ENCODE results near the gene RAP1GAP2. TPM values are rescaled to one million over a fixed set of nuclear protein-coding genes. Genes with fewer than 3 reads are reported as not detected.

Gene RAP1GAP2
- total and polyA plus RNA-seq, 7 experiments from 2014 or later = 0.54 to 95.6 (median 2.6) TPM

GRCh38 chr17:2929881-2930533, 133.8 kb downstream of the RAP1GAP2 start:
- POLR2A ChIA-PET = no interaction called here
- H3K4me1 ChIP-seq (ENCODE audit: control insufficient read depth in 2 of 2, insufficient read depth in 2 of 2, low read length in 2 of 2) = no peaks in the 10 kb centered on the region
- no peak overlapping the region for H3K4me3 Mint-ChIP-seq
- peaks cover 0 to 33% (median 13%) of the 10 kb centered on the region in 5 donors for H3K36me3 Mint-ChIP-seq
- no peak overlapping the region for H3K4me3 ChIP-seq (ENCODE audit: low read length)
- no peaks in the 10 kb centered on the region for H3K27me3 Mint-ChIP-seq
- no peak overlapping the region for H3K27ac ChIP-seq (ENCODE audit: low read depth, low read length)
- H3K9me3 ChIP-seq (ENCODE audit: control insufficient read depth in 2 of 3, low read length in 3 of 3) = no peaks in the 10 kb centered on the region
- no peak overlapping the region for H3K27ac Mint-ChIP-seq
- no peaks in the 10 kb centered on the region for H3K9me3 Mint-ChIP-seq
- intact Hi-C loops (cut with micrococcal nuclease) = loop anchor here (1.0 to 5.0 kb wide), 4 partner anchors 72 to 144 kb away; no protein-coding TSS in a partner anchor
- ATAC-seq = peak; percentile 48
- peaks cover 6 to 25% (median 18%) of the 10 kb centered on the region in 7 donors for H3K4me1 Mint-ChIP-seq
- H3K36me3 ChIP-seq (ENCODE audit: control insufficient read depth in 2 of 3, insufficient read depth in 3 of 3, low read length in 3 of 3) = peaks cover 0 to 8% (median 0%) of the 10 kb centered on the region in 3 experiments
- CTCF ChIA-PET = interaction anchor here (0.9 to 2.3 kb wide), 3 partner anchors 78 to 144 kb away, joined by 3 to 11 read pairs (median 5); no protein-coding TSS in a partner anchor
- peak in 2 of 9 donors; percentile 3 to 12 for DNase-seq
- H3K27me3 ChIP-seq (ENCODE audit: control insufficient read depth in 2 of 2, insufficient read depth in 2 of 2, low read length in 2 of 2) = no peaks in the 10 kb centered on the region

- intact Hi-C loops (cut with micrococcal nuclease) = loop anchor here in 1 of 2 donors (5.0 kb wide), 1 partner anchor 70 kb away; no protein-coding TSS in a partner anchor
- no peaks in the 10 kb centered on the region for H3K27me3 ChIP-seq (ENCODE audit: control insufficient read depth in 2 of 2, insufficient read depth in 2 of 2, low read length in 2 of 2)
- no peak overlapping the region for H3K4me3 ChIP-seq (ENCODE audit: low read length)
- CTCF ChIA-PET = interaction anchor here (0.8 to 1.8 kb wide), 2 partner anchors 11 to 83 kb away, joined by 3 to 5 read pairs; no protein-coding TSS in a partner anchor
- H3K36me3 Mint-ChIP-seq = peaks cover 0 to 24% (median 9%) of the 10 kb centered on the region in 5 donors
- no peaks in the 10 kb centered on the region for H3K9me3 Mint-ChIP-seq
- H3K9me3 ChIP-seq (ENCODE audit: control insufficient read depth in 2 of 3, low read length in 3 of 3) = no peaks in the 10 kb centered on the region
- DNase-seq = no peak
- ATAC-seq = no peak
- no peaks in the 10 kb centered on the region for H3K4me1 ChIP-seq (ENCODE audit: control insufficient read depth in 2 of 2, insufficient read depth in 2 of 2, low read length in 2 of 2)
- H3K27ac Mint-ChIP-seq = no peak overlapping the region
- H3K36me3 ChIP-seq (ENCODE audit: control insufficient read depth in 2 of 3, insufficient read depth in 3 of 3, low read length in 3 of 3) = peaks cover 0 to 5% (median 0%) of the 10 kb centered on the region in 3 experiments
- no peaks in the 10 kb centered on the region for H3K27me3 Mint-ChIP-seq
- no peak overlapping the region for H3K27ac ChIP-seq (ENCODE audit: low read depth, low read length)
- H3K4me1 Mint-ChIP-seq = peaks cover 6 to 33% (median 23%) of the 10 kb centered on the region in 7 donors
- no peak overlapping the region for H3K4me3 Mint-ChIP-seq
- POLR2A ChIA-PET = no interaction called here
These were observed 135.6 kb downstream of the RAP1GAP2 start for GRCh38 chr17:2931876-2932275.

- no peaks in the 10 kb centered on the region for H3K27me3 Mint-ChIP-seq
- peaks cover 6 to 33% (median 27%) of the 10 kb centered on the region in 7 donors for H3K4me1 Mint-ChIP-seq
- ChIA-PET POLR2A (no interaction called here), CTCF (interaction anchor here (1.8 kb wide), 1 partner anchor 84 kb away, joined by 5 read pairs; no protein-coding TSS in a partner anchor)
- H3K9me3 Mint-ChIP-seq = no peaks in the 10 kb centered on the region
- H3K4me1 ChIP-seq (ENCODE audit: control insufficient read depth in 2 of 2, insufficient read depth in 2 of 2, low read length in 2 of 2) = no peaks in the 10 kb centered on the region
- no peak for ATAC-seq
- no peak for DNase-seq
- no peak overlapping the region for H3K27ac Mint-ChIP-seq
- intact Hi-C loops (cut with micrococcal nuclease) = loop anchor here in 1 of 2 donors (5.0 kb wide), 1 partner anchor 69 kb away; no protein-coding TSS in a partner anchor
- H3K4me3 ChIP-seq (ENCODE audit: low read length) = no peak overlapping the region
- H3K27me3 ChIP-seq (ENCODE audit: control insufficient read depth in 2 of 2, insufficient read depth in 2 of 2, low read length in 2 of 2) = no peaks in the 10 kb centered on the region
- H3K4me3 Mint-ChIP-seq = no peak overlapping the region
- H3K36me3 Mint-ChIP-seq = peaks cover 0 to 19% (median 3%) of the 10 kb centered on the region in 5 donors
- peaks cover 0 to 5% (median 0%) of the 10 kb centered on the region in 3 experiments for H3K36me3 ChIP-seq (ENCODE audit: control insufficient read depth in 2 of 3, insufficient read depth in 3 of 3, low read length in 3 of 3)
- H3K9me3 ChIP-seq (ENCODE audit: control insufficient read depth in 2 of 3, low read length in 3 of 3) = no peaks in the 10 kb centered on the region
- H3K27ac ChIP-seq (ENCODE audit: low read depth, low read length) = no peak overlapping the region
These were observed 136.7 kb downstream of the RAP1GAP2 start for GRCh38 chr17:2932946-2933345.

- no peak overlapping the region for H3K4me3 Mint-ChIP-seq
- H3K4me3 ChIP-seq (ENCODE audit: low read length) = no peak overlapping the region
- ChIA-PET CTCF (no interaction called here), POLR2A (no interaction called here)
- DNase-seq = no peak
- H3K36me3 Mint-ChIP-seq = peaks cover 0 to 18% (median 0%) of the 10 kb centered on the region in 5 donors
- H3K27ac ChIP-seq (ENCODE audit: low read depth, low read length) = no peak overlapping the region
- H3K27ac Mint-ChIP-seq = no peak overlapping the region
- peaks cover 6 to 33% (median 27%) of the 10 kb centered on the region in 7 donors for H3K4me1 Mint-ChIP-seq
- no peaks in the 10 kb centered on the region for H3K4me1 ChIP-seq (ENCODE audit: control insufficient read depth in 2 of 2, insufficient read depth in 2 of 2, low read length in 2 of 2)
- no peaks in the 10 kb centered on the region for H3K27me3 Mint-ChIP-seq
- no peaks in the 10 kb centered on the region for H3K9me3 ChIP-seq (ENCODE audit: control insufficient read depth in 2 of 3, low read length in 3 of 3)
- intact Hi-C loops (cut with micrococcal nuclease) = loop anchor here in 1 of 2 donors (5.0 kb wide), 1 partner anchor 69 kb away; no protein-coding TSS in a partner anchor
- H3K27me3 ChIP-seq (ENCODE audit: control insufficient read depth in 2 of 2, insufficient read depth in 2 of 2, low read length in 2 of 2) = no peaks in the 10 kb centered on the region
- peaks cover 0 to 5% (median 0%) of the 10 kb centered on the region in 3 experiments for H3K36me3 ChIP-seq (ENCODE audit: control insufficient read depth in 2 of 3, insufficient read depth in 3 of 3, low read length in 3 of 3)
- H3K9me3 Mint-ChIP-seq = no peaks in the 10 kb centered on the region
- no peak for ATAC-seq
These were observed 137.4 kb downstream of the RAP1GAP2 start for GRCh38 chr17:2933606-2934005.

- no peaks in the 10 kb centered on the region for H3K27me3 Mint-ChIP-seq
- ATAC-seq = no peak
- H3K36me3 Mint-ChIP-seq = peaks cover 0 to 18% (median 0%) of the 10 kb centered on the region in 5 donors
- POLR2A ChIA-PET = interaction anchor here (0.9 kb wide), 1 partner anchor 9 kb away, joined by 3 read pairs; no protein-coding TSS in a partner anchor
- intact Hi-C loops (cut with micrococcal nuclease) = no loop called here
- H3K4me1 Mint-ChIP-seq = peaks cover 4 to 25% (median 22%) of the 10 kb centered on the region in 7 donors
- no peaks in the 10 kb centered on the region for H3K9me3 Mint-ChIP-seq
- H3K36me3 ChIP-seq (ENCODE audit: control insufficient read depth in 2 of 3, insufficient read depth in 3 of 3, low read length in 3 of 3) = peaks cover 0 to 5% (median 0%) of the 10 kb centered on the region in 3 experiments
- peak overlapping the region in 2 of 10 donors; percentile 33 to 51 for H3K4me3 Mint-ChIP-seq
- no peak for DNase-seq
- CTCF ChIA-PET = no interaction called here
- H3K9me3 ChIP-seq (ENCODE audit: control insufficient read depth in 2 of 3, low read length in 3 of 3) = no peaks in the 10 kb centered on the region
- no peak overlapping the region for H3K27ac ChIP-seq (ENCODE audit: low read depth, low read length)
- H3K27me3 ChIP-seq (ENCODE audit: control insufficient read depth in 2 of 2, insufficient read depth in 2 of 2, low read length in 2 of 2) = no peaks in the 10 kb centered on the region
- H3K27ac Mint-ChIP-seq = peak overlapping the region in 1 of 9 donors; percentile 42
- H3K4me3 ChIP-seq (ENCODE audit: low read length) = no peak overlapping the region
- no peaks in the 10 kb centered on the region for H3K4me1 ChIP-seq (ENCODE audit: control insufficient read depth in 2 of 2, insufficient read depth in 2 of 2, low read length in 2 of 2)
These were observed 139.4 kb downstream of the RAP1GAP2 start for GRCh38 chr17:2935632-2936031.

- Mint-ChIP-seq H3K36me3 (peaks cover 0 to 21% (median 0%) of the 10 kb centered on the region in 5 donors), H3K27me3 (no peaks in the 10 kb centered on the region), H3K27ac (peak overlapping the region in 1 of 9 donors; percentile 66), H3K4me3 (no peak overlapping the region), H3K4me1 (peaks cover under 1 to 18% (median 15%) of the 10 kb centered on the region in 7 donors), H3K9me3 (no peaks in the 10 kb centered on the region)
- no peak for DNase-seq
- Histone ChIP-seq H3K9me3 (ENCODE audit: control insufficient read depth in 2 of 3, low read length in 3 of 3) (no peaks in the 10 kb centered on the region), H3K27ac (ENCODE audit: low read depth, low read length) (no peak overlapping the region), H3K36me3 (ENCODE audit: control insufficient read depth in 2 of 3, insufficient read depth in 3 of 3, low read length in 3 of 3) (peaks cover 0 to 5% (median 0%) of the 10 kb centered on the region in 3 experiments), H3K4me1 (ENCODE audit: control insufficient read depth in 2 of 2, insufficient read depth in 2 of 2, low read length in 2 of 2) (no peaks in the 10 kb centered on the region), H3K27me3 (ENCODE audit: control insufficient read depth in 2 of 2, insufficient read depth in 2 of 2, low read length in 2 of 2) (no peaks in the 10 kb centered on the region), H3K4me3 (ENCODE audit: low read length) (no peak overlapping the region)
- CTCF ChIA-PET = no interaction called here
- POLR2A ChIA-PET = no interaction called here
- intact Hi-C loops (cut with micrococcal nuclease) = no loop called here
- no peak for ATAC-seq
These were observed 140.1 kb downstream of the RAP1GAP2 start for GRCh38 chr17:2936351-2936750.
